ENCODE measurements around the gene SNX22.

The SNX22 gene

DNA sequence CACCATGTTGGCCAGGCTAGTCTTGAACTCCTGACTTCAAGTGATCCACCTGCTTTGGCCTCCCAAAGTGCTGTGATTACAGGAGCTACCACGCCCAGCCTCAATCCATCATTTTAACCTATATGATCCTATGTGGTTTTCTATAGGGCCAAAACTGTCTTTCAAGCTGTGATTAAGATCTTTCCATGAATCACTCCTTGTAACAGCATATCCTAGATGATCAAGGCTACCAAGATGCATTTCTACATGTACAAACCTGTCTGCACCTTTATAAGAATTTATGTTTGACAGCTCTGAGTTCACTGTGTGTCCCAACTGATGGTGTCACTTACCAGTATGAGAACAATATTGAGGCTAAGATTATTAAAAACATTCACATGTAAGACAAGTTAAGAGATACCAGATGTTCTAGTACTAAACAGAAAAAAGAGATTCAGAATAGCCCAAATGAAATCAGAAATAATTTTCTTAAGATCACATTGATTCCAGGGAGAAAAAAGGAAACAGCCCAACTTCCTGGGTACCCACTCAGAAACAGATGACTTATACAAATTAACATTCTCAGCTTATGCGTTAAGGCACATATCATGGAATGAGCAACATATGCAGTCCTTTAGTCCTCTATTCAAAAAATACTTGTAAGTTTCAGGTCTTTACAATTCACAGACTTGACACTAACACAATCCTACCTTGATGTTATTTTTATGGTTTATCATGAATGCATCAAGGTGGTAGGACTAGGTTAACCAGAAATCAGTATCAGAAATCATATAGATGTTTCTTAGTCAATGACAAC, 36.1 kb downstream of the SNX22 start:
- CTCF ChIA-PET = interaction anchor here (0.6 kb wide), 2 partner anchors 12 to 179 kb away, joined by 3 to 5 read pairs; no protein-coding TSS in a partner anchor
- TF ChIP-seq FEZF1 (tag by site-specific recombination; IDR thresholded peaks at IDR 0.05) (no peak), ZNF132 (tag by site-specific recombination; IDR thresholded peaks at IDR 0.05; ENCODE audit: borderline replicate concordance) (no peak), OSR2 (tag by site-specific recombination; IDR thresholded peaks at IDR 0.05) (0 out of 2 replicates have a peak, but pooled peaks have one; percentile 7)
- POLR2A ChIA-PET = no interaction called here

DNA sequence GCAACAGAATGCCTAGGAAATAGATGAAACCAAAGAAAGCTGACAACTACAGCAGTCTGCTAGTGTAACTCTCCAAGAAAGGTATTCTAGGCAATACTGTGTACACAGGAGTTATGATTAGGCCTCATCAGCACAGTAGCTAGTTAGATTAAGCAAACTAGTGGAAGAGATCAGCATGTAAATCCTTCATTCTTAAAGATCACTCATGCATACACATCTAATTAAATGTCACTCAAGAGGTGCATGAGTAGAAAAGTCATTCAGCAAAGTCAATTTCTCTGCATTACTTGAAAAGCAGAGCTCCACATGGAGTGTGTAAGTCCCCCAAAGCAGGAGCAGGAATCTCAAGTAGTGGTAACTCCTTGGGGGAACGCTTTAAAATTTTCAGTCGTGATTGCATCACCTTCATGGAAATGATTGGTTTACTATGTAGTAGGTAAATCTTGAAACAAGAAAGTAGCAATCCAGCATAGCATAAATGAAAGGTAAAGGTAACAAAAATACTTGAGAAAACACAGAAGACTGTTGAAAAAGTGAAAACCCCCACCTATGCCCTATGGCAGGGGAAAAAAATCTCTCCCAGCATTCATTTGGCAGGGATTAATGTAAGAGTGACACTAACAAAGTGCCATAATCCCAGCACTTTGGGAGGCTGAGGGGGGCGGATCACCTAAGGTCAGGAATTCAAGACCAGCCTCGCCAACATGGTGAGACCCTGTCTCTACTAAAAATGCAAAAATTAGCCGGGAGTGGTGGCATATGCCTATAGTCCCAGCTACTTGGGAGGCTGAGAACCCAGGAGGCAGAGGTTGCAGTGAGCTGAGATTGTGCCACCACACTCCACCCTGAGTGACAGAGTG, 40.7 kb downstream of the SNX22 start:
- Histone ChIP-seq H3K4me3 (ENCODE audit: low read depth, low read length) (no peak overlapping the region), H3K4me1 (ENCODE audit: control insufficient read depth, insufficient read depth, low read length) (no peaks in the 10 kb centered on the region), H3K36me3 (ENCODE audit: control insufficient read depth in 2 of 2, insufficient read depth in 1 of 2, low read length in 2 of 2) (peaks cover 0 to 6% of the 10 kb centered on the region in 2 experiments; a peak in 2 of 3 replicates), H3K27ac (ENCODE audit: extremely low read depth, low read depth, low read length) (no peak overlapping the region), H3K9me3 (ENCODE audit: control insufficient read depth, insufficient read depth, low read depth, low read length) (no peaks in the 10 kb centered on the region)
- ChIA-PET CTCF (interaction anchor here (0.6 kb wide), 1 partner anchor 996 kb away, joined by 3 read pairs; no protein-coding TSS in a partner anchor), POLR2A (no interaction called here)
- TF ChIP-seq GLIS1 (tag by site-specific recombination; IDR thresholded peaks at IDR 0.05) (0 out of 2 replicates have a peak, but pooled peaks have one; percentile 10), ZNF571 (tag by site-specific recombination; IDR thresholded peaks at IDR 0.05) (no peak), ZNF362 (tag by site-specific recombination; IDR thresholded peaks at IDR 0.05) (no peak), OSR2 (tag by site-specific recombination; IDR thresholded peaks at IDR 0.05) (peak; percentile 34; the same call in 1 of the 2 replicates), BCL6B (tag by site-specific recombination; IDR thresholded peaks at IDR 0.05) (peak; percentile 75), ZNF292 (tag by site-specific recombination; IDR thresholded peaks at IDR 0.05; ENCODE audit: borderline replicate concordance, low read depth) (no peak), ZNF148 (tag by site-specific recombination; IDR thresholded peaks at IDR 0.05; ENCODE audit: borderline replicate concordance) (no peak), ZBTB17 (tag by site-specific recombination; IDR thresholded peaks at IDR 0.05) (0 out of 2 replicates have a peak, but pooled peaks have one; percentile 15), SP2 (tag by site-specific recombination; IDR thresholded peaks at IDR 0.05) (no peak)
- TF ChIP-seq, protein P1, sequence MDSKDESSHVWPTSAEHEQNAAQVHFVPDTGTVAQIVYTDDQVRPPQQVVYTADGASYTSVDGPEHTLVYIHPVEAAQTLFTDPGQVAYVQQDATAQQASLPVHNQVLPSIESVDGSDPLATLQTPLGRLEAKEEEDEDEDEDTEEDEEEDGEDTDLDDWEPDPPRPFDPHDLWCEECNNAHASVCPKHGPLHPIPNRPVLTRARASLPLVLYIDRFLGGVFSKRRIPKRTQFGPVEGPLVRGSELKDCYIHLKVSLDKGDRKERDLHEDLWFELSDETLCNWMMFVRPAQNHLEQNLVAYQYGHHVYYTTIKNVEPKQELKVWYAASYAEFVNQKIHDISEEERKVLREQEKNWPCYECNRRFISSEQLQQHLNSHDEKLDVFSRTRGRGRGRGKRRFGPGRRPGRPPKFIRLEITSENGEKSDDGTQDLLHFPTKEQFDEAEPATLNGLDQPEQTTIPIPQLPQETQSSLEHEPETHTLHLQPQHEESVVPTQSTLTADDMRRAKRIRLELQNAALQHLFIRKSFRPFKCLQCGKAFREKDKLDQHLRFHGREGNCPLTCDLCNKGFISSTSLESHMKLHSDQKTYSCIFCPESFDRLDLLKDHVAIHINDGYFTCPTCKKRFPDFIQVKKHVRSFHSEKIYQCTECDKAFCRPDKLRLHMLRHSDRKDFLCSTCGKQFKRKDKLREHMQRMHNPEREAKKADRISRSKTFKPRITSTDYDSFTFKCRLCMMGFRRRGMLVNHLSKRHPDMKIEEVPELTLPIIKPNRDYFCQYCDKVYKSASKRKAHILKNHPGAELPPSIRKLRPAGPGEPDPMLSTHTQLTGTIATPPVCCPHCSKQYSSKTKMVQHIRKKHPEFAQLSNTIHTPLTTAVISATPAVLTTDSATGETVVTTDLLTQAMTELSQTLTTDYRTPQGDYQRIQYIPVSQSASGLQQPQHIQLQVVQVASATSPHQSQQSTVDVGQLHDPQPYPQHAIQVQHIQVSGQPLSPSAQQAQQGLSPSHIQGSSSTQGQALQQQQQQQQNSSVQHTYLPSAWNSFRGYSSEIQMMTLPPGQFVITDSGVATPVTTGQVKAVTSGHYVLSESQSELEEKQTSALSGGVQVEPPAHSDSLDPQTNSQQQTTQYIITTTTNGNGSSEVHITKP (tag by site-specific recombination; IDR thresholded peaks at IDR 0.05) = peak; percentile 34; the same call in 1 of the 2 replicates
- TF ChIP-seq, protein P2, sequence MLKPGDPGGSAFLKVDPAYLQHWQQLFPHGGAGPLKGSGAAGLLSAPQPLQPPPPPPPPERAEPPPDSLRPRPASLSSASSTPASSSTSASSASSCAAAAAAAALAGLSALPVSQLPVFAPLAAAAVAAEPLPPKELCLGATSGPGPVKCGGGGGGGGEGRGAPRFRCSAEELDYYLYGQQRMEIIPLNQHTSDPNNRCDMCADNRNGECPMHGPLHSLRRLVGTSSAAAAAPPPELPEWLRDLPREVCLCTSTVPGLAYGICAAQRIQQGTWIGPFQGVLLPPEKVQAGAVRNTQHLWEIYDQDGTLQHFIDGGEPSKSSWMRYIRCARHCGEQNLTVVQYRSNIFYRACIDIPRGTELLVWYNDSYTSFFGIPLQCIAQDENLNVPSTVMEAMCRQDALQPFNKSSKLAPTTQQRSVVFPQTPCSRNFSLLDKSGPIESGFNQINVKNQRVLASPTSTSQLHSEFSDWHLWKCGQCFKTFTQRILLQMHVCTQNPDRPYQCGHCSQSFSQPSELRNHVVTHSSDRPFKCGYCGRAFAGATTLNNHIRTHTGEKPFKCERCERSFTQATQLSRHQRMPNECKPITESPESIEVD (tag by site-specific recombination; IDR thresholded peaks at IDR 0.05) = peak; percentile 42; the same call in 1 of the 2 replicates
- TF ChIP-seq, protein P3, sequence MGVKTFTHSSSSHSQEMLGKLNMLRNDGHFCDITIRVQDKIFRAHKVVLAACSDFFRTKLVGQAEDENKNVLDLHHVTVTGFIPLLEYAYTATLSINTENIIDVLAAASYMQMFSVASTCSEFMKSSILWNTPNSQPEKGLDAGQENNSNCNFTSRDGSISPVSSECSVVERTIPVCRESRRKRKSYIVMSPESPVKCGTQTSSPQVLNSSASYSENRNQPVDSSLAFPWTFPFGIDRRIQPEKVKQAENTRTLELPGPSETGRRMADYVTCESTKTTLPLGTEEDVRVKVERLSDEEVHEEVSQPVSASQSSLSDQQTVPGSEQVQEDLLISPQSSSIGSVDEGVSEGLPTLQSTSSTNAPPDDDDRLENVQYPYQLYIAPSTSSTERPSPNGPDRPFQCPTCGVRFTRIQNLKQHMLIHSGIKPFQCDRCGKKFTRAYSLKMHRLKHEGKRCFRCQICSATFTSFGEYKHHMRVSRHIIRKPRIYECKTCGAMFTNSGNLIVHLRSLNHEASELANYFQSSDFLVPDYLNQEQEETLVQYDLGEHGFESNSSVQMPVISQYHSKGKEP (tag by site-specific recombination; IDR thresholded peaks at IDR 0.05) = peak; percentile 94
- TF ChIP-seq, protein P4, sequence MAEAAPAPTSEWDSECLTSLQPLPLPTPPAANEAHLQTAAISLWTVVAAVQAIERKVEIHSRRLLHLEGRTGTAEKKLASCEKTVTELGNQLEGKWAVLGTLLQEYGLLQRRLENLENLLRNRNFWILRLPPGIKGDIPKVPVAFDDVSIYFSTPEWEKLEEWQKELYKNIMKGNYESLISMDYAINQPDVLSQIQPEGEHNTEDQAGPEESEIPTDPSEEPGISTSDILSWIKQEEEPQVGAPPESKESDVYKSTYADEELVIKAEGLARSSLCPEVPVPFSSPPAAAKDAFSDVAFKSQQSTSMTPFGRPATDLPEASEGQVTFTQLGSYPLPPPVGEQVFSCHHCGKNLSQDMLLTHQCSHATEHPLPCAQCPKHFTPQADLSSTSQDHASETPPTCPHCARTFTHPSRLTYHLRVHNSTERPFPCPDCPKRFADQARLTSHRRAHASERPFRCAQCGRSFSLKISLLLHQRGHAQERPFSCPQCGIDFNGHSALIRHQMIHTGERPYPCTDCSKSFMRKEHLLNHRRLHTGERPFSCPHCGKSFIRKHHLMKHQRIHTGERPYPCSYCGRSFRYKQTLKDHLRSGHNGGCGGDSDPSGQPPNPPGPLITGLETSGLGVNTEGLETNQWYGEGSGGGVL (tag by site-specific recombination; IDR thresholded peaks at IDR 0.05) = no peak

More for the DNA sequence above, 36.1 kb downstream of the SNX22 start:
- H3K4me1 ChIP-seq (ENCODE audit: control insufficient read depth, insufficient read depth, low read length) = no peaks in the 10 kb centered on the region; the same call in 1 of the 2 replicates
- H3K9me3 ChIP-seq (ENCODE audit: control insufficient read depth, insufficient read depth, low read depth, low read length) = no peaks in the 10 kb centered on the region
- H3K4me3 ChIP-seq (ENCODE audit: low read depth, low read length) = no peak overlapping the region
- no peak overlapping the region for H3K27ac ChIP-seq (ENCODE audit: extremely low read depth, low read depth, low read length)
- peaks cover 0 to 12% of the 10 kb centered on the region in 2 experiments; a peak in 2 of 3 replicates for H3K36me3 ChIP-seq (ENCODE audit: control insufficient read depth in 2 of 2, insufficient read depth in 1 of 2, low read length in 2 of 2)
